HL-60/S4 treated with phorbol 12-myristate 13-acetate at 8.2 ng/mL for 4 days and 3 days (cell line): Measurements from ENCODE around the gene E2F1.
"Not testable (repeated sequence)": the region's sequence is repeated elsewhere in the genome, so short reads cannot be mapped to it uniquely, and the experiment has no call there.

Experiments
- in situ Hi-C: fragments of 300-500 bp; cut with MboI; formaldehyde crosslinking; loops from 2 replicates; pipeline ENCODE4 v1.15.0; 2022; ENCODE audit warnings: low sequenced_read_pairs

Gene E2F1

DNA sequence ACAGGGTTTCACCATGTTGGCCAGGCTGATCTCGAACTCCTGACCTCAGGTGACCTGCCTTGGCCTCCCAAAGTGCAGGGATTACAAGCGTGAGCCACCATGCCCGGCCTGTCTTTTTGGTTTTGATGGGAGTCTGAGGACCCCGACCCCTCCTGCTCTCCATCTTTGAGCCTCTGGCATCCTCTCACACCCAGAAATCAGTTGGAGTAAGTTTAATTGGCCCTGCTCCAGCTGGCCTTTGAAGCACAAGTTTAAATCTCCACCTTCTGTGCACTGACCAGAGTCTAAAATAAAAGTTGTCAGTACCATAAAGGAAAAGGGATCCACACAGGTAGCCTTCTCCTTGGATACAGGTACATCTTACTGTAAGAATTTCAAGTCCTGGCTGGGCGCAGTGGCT is 40.0 kb downstream of the E2F1 start:
- in situ Hi-C loops: no loop called here

DNA sequence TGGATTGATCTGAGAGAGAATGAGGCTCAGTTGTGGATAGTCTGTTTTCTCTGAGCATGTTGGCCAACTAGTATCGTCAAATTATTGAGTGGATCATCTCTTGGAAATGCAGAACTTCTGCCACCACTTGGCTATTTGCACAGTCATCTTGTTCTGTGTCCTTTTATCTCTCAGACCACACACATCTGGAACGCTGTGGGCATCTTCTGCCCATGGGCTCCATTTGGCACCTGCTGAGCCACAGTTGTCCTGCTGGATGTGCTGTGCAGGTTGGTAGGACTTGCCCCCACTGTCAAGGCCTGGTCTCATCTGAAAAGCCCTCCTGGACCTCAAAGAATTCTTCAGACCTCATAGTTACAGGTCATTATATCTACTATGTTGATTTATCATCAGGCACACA is 40.8 kb downstream of the E2F1 start:
- in situ Hi-C loops: no loop called here

DNA sequence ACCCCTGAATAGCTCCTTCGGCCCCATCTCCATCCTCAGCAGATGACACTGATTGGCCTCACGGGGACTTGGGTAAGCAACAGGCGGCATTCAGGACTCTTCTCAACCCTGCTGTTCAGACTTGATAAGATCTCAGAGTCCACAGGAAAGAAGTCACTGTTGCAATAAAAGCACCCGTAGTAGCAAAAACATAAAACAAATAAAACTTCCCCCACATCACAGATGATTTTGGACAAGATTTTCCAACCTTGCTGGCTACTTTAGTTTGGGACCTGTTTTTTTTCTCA is 41.2 kb downstream of the E2F1 start:
- in situ Hi-C loops: no loop called here

DNA sequence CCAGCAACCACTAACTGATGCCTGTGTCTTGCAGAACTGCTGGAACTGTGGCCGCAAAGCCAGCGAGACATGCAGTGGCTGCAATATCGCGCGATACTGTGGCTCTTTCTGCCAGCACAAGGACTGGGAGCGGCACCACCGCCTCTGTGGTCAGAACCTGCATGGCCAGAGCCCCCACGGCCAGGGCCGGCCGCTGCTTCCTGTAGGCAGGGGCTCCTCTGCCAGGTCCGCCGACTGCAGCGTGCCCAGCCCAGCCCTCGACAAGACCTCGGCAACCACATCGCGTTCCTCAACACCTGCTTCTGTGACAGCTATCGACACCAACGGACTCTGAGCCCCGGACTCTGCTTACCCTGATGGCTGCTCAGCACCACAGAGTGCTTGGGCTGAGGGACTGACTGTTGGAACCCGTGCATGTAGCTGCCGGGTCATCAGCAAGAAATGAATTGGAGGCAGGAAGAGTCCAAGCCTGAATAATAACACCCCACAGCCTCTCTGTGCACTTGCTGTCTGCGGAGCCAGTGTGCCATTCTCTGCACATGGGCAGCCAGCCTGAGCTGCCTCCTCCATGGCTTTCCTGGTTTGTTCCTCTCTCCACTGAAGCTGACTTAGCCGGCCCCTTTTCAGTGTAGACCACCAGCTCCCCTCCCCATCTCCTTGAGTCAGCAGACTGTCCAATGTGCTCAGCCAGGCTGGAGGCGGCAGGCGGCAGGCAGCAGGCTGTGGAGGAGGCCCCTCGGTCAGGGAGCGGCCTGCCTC is 41.7 kb downstream of the E2F1 start:
- in situ Hi-C loops: no loop called here

DNA sequence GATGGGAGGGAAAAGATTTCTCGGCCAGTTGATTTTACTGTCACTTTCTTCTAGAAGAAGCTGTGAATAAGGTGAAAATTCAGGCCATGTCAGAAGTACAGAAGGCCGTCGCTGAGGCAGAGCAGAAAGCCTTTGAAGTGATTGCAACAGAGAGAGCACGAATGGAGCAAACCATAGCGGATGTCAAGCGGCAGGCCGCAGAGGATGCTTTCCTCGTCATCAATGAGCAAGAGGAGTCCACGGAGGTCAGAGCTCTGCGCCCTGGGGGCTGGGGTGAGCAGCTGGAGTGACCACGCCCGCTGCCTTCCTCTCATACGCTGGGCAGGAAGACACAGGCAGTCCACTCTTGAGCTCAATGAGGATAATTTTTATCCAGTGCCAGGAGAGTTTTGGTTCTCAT is 45.9 kb downstream of the E2F1 start:
- in situ Hi-C loops: no loop called here

DNA sequence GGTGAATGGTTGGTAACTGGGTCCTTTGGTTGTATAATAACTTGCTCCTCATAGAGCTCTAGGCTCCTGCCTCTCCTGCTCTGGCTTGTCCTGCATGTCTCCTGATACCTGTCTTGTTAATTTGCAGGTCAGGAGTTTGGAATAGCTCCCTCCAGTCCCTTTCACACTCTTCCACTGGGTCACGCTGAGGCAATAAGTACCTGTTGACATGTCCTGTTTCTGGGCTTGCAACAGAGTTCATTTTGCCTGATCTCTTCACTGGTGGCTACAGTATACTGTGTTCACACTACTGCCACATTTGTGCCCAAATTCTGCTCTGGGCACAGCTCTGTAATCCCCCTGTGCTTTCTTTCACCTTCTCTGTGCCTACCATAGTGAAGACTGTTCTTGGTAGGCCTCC is 49.4 kb downstream of the E2F1 start:
- in situ Hi-C loops: no loop called here

DNA sequence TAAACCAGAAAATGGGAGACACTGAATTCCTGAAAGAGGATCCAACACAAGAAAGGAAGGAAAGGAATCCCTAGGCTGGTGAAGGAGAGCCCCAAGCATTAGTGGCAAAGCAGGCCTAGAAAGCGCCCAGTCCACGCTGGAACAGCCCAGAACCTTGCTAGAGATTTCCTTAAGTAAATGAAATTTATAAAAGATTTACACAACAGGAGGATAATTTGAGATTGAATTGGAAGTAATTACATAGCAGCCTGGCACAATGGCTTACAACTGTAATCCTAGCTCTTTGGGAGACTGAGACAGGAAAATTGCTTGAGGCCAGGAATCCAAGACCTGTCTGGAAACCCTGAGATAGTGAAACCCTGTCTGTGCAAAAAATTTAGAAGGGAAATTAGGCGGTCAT is 50.8 kb downstream of the E2F1 start:
- in situ Hi-C loops: no loop called here

DNA sequence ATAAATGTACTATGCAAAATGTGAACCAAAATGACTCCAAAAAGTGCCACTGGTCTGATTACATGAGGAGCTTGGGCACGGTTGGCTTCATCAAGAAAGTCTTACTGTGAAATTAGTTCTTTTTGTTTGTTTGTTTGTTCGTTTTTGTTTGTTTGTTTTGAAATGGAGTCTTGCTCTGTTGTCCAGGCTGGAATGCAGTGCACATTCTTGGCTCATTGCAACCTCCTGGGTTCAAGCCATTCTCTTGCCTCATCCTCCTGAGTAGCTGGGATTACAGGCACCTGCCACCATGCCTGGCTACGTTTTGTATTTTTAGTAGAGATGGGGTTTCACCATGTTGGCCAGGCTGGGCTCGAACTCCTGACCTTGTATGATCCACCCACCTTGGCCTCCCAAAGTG is 54.3 kb downstream of the E2F1 start:
- in situ Hi-C loops: not testable (repeated sequence)

DNA sequence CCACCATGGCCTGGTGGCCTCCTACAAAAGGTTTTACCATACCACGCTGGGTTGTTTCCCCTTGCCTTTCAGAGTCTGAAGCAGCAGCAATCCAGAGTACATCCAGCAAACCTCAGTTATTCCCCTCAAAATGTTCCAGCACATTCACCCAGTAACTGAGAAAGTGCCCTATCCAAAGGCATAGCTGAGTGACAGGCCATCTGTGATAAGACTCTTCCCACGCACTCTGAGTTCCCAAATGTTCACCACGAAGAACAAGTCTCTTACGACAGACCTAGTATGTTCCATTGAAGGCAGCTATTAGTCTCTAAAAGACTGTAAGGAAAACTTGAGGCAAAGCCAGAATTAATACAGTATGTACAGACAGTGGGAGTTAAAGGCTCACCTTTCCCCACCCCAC is 55.7 kb downstream of the E2F1 start:
- in situ Hi-C loops: no loop called here

DNA sequence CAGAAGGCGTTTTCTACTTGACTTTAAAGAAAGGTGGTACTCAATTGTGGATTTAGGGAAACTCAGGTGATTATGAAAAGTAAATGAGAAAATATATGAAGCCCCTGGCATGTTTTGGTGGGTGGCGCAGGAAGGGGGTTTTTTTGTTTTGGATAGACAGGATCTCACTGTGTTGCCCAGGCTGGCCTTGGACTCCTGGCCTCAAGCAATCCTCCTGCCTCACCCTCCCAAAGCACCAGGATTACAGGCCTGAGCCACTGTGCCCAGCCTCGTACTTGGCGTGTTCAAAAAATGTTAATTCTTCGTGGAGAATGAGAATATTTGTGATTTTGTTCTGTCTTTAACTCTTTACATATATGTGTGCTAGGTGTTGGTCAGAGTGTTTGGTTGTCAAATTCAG is 56.2 kb downstream of the E2F1 start:
- in situ Hi-C loops: no loop called here

DNA sequence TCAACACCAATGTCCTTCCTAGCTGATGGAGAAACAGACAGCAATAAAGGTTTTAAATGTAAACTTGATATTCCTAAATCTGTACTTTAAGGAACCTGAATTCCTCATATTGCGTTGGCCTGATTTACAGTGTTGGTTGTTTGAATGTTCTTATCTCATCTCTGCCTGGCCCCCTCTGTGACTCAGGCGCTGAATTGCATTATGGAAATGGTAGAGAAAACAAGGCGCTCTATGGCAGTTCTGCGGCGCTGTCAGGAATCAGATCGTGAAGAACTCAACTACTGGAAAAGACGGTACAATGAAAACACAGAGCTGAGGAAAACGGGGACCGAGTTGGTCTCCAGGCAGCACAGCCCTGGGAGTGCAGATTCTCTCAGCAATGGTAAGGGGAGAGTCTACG is 56.7 kb downstream of the E2F1 start:
- in situ Hi-C loops: no loop called here

DNA sequence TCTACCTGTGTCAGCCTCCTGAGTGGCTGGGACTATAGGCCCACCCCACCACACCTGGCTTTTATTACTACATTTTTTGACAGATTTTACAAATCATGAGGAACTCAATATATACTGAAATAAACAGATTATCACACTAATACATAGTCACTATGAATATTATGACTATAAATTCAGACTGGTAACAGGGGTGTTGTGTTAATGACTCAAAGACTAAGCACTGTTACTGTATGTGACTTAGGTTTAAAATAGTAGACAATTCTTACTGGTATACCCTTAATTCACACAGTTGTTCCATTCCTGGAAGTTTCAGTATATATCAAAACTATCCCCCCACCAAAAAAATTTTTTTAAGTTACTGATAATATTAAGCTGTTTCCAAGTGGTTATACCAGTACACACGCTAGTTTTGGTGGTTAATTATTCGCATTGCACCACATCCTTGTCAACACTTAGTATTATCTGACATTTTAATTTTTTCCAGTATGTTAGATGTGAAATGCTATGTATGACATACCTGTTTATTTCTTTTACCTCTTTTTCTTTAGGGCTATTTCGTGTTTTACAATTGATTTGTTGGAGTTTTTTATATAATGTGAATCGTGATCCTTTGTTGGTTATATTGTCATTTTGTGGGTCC is 58.5 kb downstream of the E2F1 start:
- in situ Hi-C loops: no loop called here

DNA sequence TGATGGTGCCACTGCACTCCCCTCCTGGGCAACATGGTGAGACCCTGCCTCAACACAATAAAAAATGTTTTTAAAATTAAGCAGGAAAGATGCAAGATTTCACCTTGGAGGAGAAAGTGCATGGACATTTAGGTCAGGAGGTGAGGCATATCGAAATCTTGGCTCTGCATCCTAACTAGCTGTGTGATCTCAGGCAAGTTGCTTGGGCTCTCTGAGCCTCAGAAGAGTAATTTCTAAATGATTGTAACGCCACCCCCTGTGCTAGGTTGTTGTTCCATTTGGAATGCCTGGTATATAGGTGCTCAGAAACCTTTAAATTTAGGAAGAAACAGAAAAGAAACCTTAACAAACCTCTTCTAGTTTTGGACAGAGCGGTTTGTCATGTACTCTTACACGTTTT is 60.0 kb downstream of the E2F1 start:
- in situ Hi-C loops: no loop called here
